GM18858 (cell line): ENCODE measurements around the gene ASTE1.
"Not testable (repeated sequence)": the region's sequence is repeated elsewhere in the genome, so short reads cannot be mapped to it uniquely, and the experiment has no call there.

Experiments used
- ATAC-seq: cut with Tn5 transposase; IDR thresholded peaks from one replicate; pipeline ENCODE4 v1.9.1; 2021; ENCODE audit not compliant: unreplicated experiment

The ASTE1 gene

GRCh38 chr3:131026321-131027151 is at the start of gene ASTE1, which contains the start of gene NEK11:
Gene ASTE1, minus strand, starts transcription at chr3:131026825. Its CDS starts 1,519 bp downstream, at chr3:131025306.
Gene NEK11, plus strand, starts transcription at chr3:131026877. Its CDS starts 2,832 bp downstream, at chr3:131029709.
- ATAC-seq: peak; percentile 90

GRCh38 chr3:131075632-131076328 is 49.2 kb upstream of the ASTE1 start:
- peak; percentile 42 for ATAC-seq

- no peak for ATAC-seq
Measured at GRCh38 chr3:131072845-131073244, 46.2 kb upstream of the ASTE1 start.

- ATAC-seq: no peak
Measured at GRCh38 chr3:131072099-131072559, 45.5 kb upstream of the ASTE1 start.

GRCh38 chr3:131067983-131068382 is 41.4 kb upstream of the ASTE1 start:
- no peak for ATAC-seq

GRCh38 chr3:131053043-131053859 is 26.6 kb upstream of the ASTE1 start:
- no peak for ATAC-seq

GRCh38 chr3:131050001-131050400 is 23.4 kb upstream of the ASTE1 start:
- no peak for ATAC-seq

GRCh38 chr3:131048030-131048429 is 21.4 kb upstream of the ASTE1 start:
- ATAC-seq: no peak

GRCh38 chr3:131047582-131047981 is 21.0 kb upstream of the ASTE1 start:
- no peak for ATAC-seq

GRCh38 chr3:131042271-131042985 is 15.8 kb upstream of the ASTE1 start:
- ATAC-seq: not testable (repeated sequence)

- no peak for ATAC-seq
Measured at GRCh38 chr3:131038326-131038725, 11.7 kb upstream of the ASTE1 start.

GRCh38 chr3:131036986-131037385 is 10.4 kb upstream of the ASTE1 start:
- no peak for ATAC-seq

GRCh38 chr3:131036200-131036816 is 9.7 kb upstream of the ASTE1 start:
- no peak for ATAC-seq

GRCh38 chr3:131033480-131034080 is 7.0 kb upstream of the ASTE1 start:
- peak; percentile 87 for ATAC-seq

- no peak for ATAC-seq
Measured at GRCh38 chr3:131031660-131032059, 5.0 kb upstream of the ASTE1 start.

- no peak for ATAC-seq
Measured at GRCh38 chr3:131028844-131029243, 2.2 kb upstream of the ASTE1 start.

GRCh38 chr3:131025539-131025938 is 1.1 kb downstream of the ASTE1 start:
- ATAC-seq: no peak

- no peak for ATAC-seq
Measured at GRCh38 chr3:131020122-131020693, 6.4 kb downstream of the ASTE1 start.

GRCh38 chr3:131018970-131019369 is 7.7 kb downstream of the ASTE1 start:
- ATAC-seq: no peak
